Measurements from ENCODE around the gene ALDH9A1.

The ALDH9A1 gene

GRCh38 chr1:165629151-165629550, 69.2 kb downstream of the ALDH9A1 start:
- Histone ChIP-seq H3K4me1 (peaks cover 20% of the 10 kb centered on the region), H4K20me1 (peaks cover 24% of the 10 kb centered on the region), H3K9me3 (no peaks in the 10 kb centered on the region), H3K4me2 (no peak overlapping the region), H3K9ac (no peak overlapping the region), H3K27me3 (no peaks in the 10 kb centered on the region), H3K4me3 (no peak overlapping the region), H3K36me3 (no peaks in the 10 kb centered on the region), H3K27ac (no peak overlapping the region)
- no peak for TF ChIP-seq Cebpa-rat (IDR thresholded peaks at IDR 0.05)

- no peaks in the 10 kb centered on the region for H3K9me3 ChIP-seq
- H3K27me3 ChIP-seq = no peaks in the 10 kb centered on the region
- no peak overlapping the region for H3K4me2 ChIP-seq
- no peak overlapping the region for H3K9ac ChIP-seq
- H3K4me3 ChIP-seq = no peak overlapping the region
- H4K20me1 ChIP-seq = peaks cover 15% of the 10 kb centered on the region
- no peak for TF ChIP-seq Cebpa-rat (IDR thresholded peaks at IDR 0.05)
- H3K27ac ChIP-seq = no peak overlapping the region
- H3K36me3 ChIP-seq = no peaks in the 10 kb centered on the region
- H3K4me1 ChIP-seq = peaks cover 20% of the 10 kb centered on the region
Observed at GRCh38 chr1:165628147-165628822, 70.1 kb downstream of the ALDH9A1 start.

GRCh38 chr1:165624441-165624840, 73.9 kb downstream of the ALDH9A1 start:
- no peak for TF ChIP-seq Cebpa-rat (IDR thresholded peaks at IDR 0.05)
- Histone ChIP-seq H3K4me1 (no peaks in the 10 kb centered on the region), H3K4me2 (no peak overlapping the region), H3K27ac (no peak overlapping the region), H3K36me3 (no peaks in the 10 kb centered on the region), H4K20me1 (no peaks in the 10 kb centered on the region), H3K9me3 (no peaks in the 10 kb centered on the region), H3K9ac (no peak overlapping the region), H3K27me3 (no peaks in the 10 kb centered on the region), H3K4me3 (no peak overlapping the region)

GRCh38 chr1:165623624-165624023, 74.7 kb downstream of the ALDH9A1 start:
- Histone ChIP-seq H3K9ac (no peak overlapping the region), H3K4me1 (no peaks in the 10 kb centered on the region), H4K20me1 (no peaks in the 10 kb centered on the region), H3K36me3 (no peaks in the 10 kb centered on the region), H3K9me3 (no peaks in the 10 kb centered on the region), H3K27ac (no peak overlapping the region), H3K4me2 (no peak overlapping the region), H3K4me3 (no peak overlapping the region), H3K27me3 (no peaks in the 10 kb centered on the region)
- no peak for TF ChIP-seq Cebpa-rat (IDR thresholded peaks at IDR 0.05)

GRCh38 chr1:165619647-165620151, 78.7 kb downstream of the ALDH9A1 start:
- H3K27me3 ChIP-seq = no peaks in the 10 kb centered on the region
- no peak overlapping the region for H3K9ac ChIP-seq
- peaks cover 2% of the 10 kb centered on the region; the same call in 1 of the 2 replicates for H3K9me3 ChIP-seq
- no peak overlapping the region for H3K27ac ChIP-seq
- no peak for TF ChIP-seq Cebpa-rat (IDR thresholded peaks at IDR 0.05)
- no peak overlapping the region for H3K4me2 ChIP-seq
- H3K36me3 ChIP-seq = no peaks in the 10 kb centered on the region
- no peaks in the 10 kb centered on the region for H4K20me1 ChIP-seq
- H3K4me1 ChIP-seq = no peaks in the 10 kb centered on the region
- H3K4me3 ChIP-seq = no peak overlapping the region

- Histone ChIP-seq H3K27ac (no peak overlapping the region), H3K9ac (no peak overlapping the region), H3K4me3 (no peak overlapping the region), H3K9me3 (peaks cover 16% of the 10 kb centered on the region), H3K4me2 (no peak overlapping the region), H4K20me1 (no peaks in the 10 kb centered on the region), H3K36me3 (no peaks in the 10 kb centered on the region), H3K4me1 (peaks cover 2% of the 10 kb centered on the region), H3K27me3 (no peaks in the 10 kb centered on the region)
- no peak for TF ChIP-seq Cebpa-rat (IDR thresholded peaks at IDR 0.05)
Observed at GRCh38 chr1:165616987-165617546, 81.3 kb downstream of the ALDH9A1 start.

GRCh38 chr1:165616054-165616612, 82.2 kb downstream of the ALDH9A1 start:
- H3K9ac ChIP-seq = no peak overlapping the region
- H4K20me1 ChIP-seq = no peaks in the 10 kb centered on the region
- no peaks in the 10 kb centered on the region for H3K36me3 ChIP-seq
- H3K27me3 ChIP-seq = no peaks in the 10 kb centered on the region
- no peak overlapping the region for H3K27ac ChIP-seq
- no peak for TF ChIP-seq Cebpa-rat (IDR thresholded peaks at IDR 0.05)
- H3K9me3 ChIP-seq = peaks cover 16% of the 10 kb centered on the region
- H3K4me3 ChIP-seq = no peak overlapping the region
- H3K4me1 ChIP-seq = peaks cover 7% of the 10 kb centered on the region
- H3K4me2 ChIP-seq = no peak overlapping the region
